Endothelial cell (in vitro differentiated cells): ENCODE results near the gene KRTAP19-6. TPM values are rescaled to one million over a fixed set of nuclear protein-coding genes. Genes with fewer than 3 reads are reported as not detected.

Experiments
- DNase-seq: peaks from one replicate; pipeline ENCODE4 v3.0.0; 2021; ENCODE audit warnings: low spot score
- H3K27ac Mint-ChIP-seq: one replicate; pipeline ENCODE4 v1.8.0; 2021; ENCODE audit warnings: mixed read lengths, inconsistent platforms; ENCODE audit not compliant: unreplicated experiment
- H3K27me3 Mint-ChIP-seq: one replicate; pipeline ENCODE4 v1.8.0; 2021; ENCODE audit warnings: mild to moderate bottlenecking, moderate library complexity, mixed read lengths, inconsistent platforms; ENCODE audit not compliant: unreplicated experiment
- H3K36me3 Mint-ChIP-seq: one replicate; pipeline ENCODE4 v1.8.0; 2021; ENCODE audit warnings: mild to moderate bottlenecking, low read depth, mixed read lengths, inconsistent platforms; ENCODE audit not compliant: unreplicated experiment
- H3K4me1 Mint-ChIP-seq: one replicate; pipeline ENCODE4 v1.8.0; 2021; ENCODE audit warnings: mild to moderate bottlenecking, mixed read lengths, inconsistent platforms; ENCODE audit not compliant: unreplicated experiment
- H3K4me3 Mint-ChIP-seq: one replicate; pipeline ENCODE4 v1.8.0; 2021; ENCODE audit warnings: mild to moderate bottlenecking, mixed read lengths, inconsistent platforms; ENCODE audit not compliant: unreplicated experiment
- H3K9me3 Mint-ChIP-seq: one replicate; pipeline ENCODE4 v1.8.0; 2021; ENCODE audit warnings: mixed read lengths, inconsistent platforms; ENCODE audit not compliant: unreplicated experiment
- total RNA-seq: library from RNA; stranded (reverse); fragmentation: NEBNext Ultra II Directional; extraction: Animal tissue kit (Norgen Biotek cat#: 25700); gene quantifications from one replicate; pipeline ENCODE4 v1.2.1, GENCODE V29; 2021; ENCODE audit not compliant: unreplicated experiment
- TF ChIP-seq, protein P1 (sequence below): fragments of 200-600 bp; sonication (generic); IDR thresholded peaks from one replicate; pipeline ENCODE4 v1.5.0; 2021; ENCODE audit warnings: antibody characterized with exemption; ENCODE audit not compliant: unreplicated experiment

Gene KRTAP19-6
- total RNA-seq, 1 donor from 2014 or later = not detected

DNA sequence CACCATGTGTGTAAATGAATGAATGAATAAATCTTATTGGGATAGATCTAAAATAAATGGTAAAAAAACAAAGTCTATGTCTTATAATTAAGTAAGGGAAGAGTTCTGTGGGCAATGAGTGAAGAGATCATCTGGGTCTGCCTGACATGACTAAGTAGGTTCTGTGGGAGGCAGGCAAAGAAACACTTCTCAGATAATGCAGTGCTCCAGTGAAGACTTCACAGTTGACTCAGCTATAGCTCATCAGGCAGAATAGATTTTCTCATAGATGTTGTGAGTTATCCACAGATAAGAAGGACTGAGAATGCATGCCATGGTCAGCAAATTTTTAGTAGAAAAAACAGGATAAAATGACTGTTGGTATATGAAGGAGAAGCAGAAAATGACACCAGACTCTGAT is 36.1 kb upstream of the KRTAP19-6 start:
- Mint-ChIP-seq H3K4me3 (no peak overlapping the region), H3K36me3 (no peaks in the 10 kb centered on the region), H3K9me3 (no peaks in the 10 kb centered on the region), H3K27ac (no peak overlapping the region), H3K4me1 (peaks cover 8% of the 10 kb centered on the region), H3K27me3 (no peaks in the 10 kb centered on the region)
- DNase-seq = no peak
- TF ChIP-seq, protein P1, sequence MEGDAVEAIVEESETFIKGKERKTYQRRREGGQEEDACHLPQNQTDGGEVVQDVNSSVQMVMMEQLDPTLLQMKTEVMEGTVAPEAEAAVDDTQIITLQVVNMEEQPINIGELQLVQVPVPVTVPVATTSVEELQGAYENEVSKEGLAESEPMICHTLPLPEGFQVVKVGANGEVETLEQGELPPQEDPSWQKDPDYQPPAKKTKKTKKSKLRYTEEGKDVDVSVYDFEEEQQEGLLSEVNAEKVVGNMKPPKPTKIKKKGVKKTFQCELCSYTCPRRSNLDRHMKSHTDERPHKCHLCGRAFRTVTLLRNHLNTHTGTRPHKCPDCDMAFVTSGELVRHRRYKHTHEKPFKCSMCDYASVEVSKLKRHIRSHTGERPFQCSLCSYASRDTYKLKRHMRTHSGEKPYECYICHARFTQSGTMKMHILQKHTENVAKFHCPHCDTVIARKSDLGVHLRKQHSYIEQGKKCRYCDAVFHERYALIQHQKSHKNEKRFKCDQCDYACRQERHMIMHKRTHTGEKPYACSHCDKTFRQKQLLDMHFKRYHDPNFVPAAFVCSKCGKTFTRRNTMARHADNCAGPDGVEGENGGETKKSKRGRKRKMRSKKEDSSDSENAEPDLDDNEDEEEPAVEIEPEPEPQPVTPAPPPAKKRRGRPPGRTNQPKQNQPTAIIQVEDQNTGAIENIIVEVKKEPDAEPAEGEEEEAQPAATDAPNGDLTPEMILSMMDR = no peak

DNA sequence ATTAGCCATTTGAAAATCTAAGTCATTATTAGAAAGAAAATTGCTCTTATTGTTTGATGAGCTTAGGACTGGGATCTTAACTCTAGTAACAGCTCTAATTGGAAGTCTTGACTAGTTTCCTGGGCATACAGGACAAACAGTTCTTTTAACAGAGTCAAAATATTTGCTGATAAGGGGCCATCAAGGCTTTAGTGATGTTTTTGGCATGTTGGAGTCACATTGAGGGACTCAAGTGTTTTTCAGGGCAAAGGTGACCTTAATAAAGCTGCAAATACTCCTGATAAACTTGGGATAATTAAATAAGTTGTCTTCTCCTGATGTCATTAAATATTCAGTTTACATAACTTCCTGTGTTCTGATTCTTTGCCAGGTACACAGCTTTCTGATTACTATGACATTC is 26.0 kb upstream of the KRTAP19-6 start:
- TF ChIP-seq, protein P1 = no peak
- Mint-ChIP-seq H3K27ac (no peak overlapping the region), H3K9me3 (no peaks in the 10 kb centered on the region), H3K27me3 (no peaks in the 10 kb centered on the region), H3K4me3 (no peak overlapping the region), H3K36me3 (no peaks in the 10 kb centered on the region), H3K4me1 (no peaks in the 10 kb centered on the region)
- no peak for DNase-seq

DNA sequence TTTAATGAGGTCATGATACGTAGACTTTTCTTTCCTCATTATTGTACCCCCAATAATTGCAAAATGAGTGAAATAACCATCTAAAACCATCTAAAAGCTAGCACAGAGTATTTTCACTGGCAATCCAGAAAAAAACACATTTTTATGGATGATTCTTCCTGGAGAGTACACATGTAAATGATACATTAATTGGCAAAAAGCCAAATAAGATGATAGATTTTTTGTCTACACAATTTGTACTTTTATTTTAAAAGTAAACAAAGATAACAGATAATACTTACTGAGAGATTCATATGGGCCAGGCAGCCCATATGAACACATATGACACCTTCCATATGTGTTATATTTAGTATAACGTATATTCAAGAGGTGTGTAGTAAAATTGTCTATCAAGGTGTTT is 22.0 kb upstream of the KRTAP19-6 start:
- Mint-ChIP-seq H3K27me3 (peaks cover 2% of the 10 kb centered on the region), H3K36me3 (no peaks in the 10 kb centered on the region), H3K27ac (no peak overlapping the region), H3K4me1 (peaks cover 7% of the 10 kb centered on the region), H3K4me3 (no peak overlapping the region), H3K9me3 (no peaks in the 10 kb centered on the region)
- DNase-seq = no peak
- TF ChIP-seq, protein P1 = no peak

DNA sequence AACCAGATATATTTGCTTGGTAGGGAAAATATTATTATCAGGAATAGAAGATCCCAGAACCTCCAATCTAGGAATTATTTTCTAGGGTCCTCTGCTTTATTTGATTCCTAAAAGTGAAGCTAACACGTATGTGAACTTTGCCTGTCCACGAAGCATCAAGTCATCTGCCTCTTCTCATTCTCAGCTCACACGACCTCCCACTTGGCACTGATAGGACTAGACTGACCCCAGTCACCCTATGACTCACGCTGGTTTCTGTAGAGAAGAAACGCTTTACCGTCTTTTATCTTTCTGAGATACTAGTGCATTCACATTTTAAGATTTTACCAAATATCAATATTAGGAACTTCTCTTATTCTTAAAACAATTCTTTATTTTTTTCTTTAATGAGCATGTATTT is 21.4 kb upstream of the KRTAP19-6 start:
- Mint-ChIP-seq H3K9me3 (no peaks in the 10 kb centered on the region), H3K27ac (no peak overlapping the region), H3K4me1 (peaks cover 7% of the 10 kb centered on the region), H3K36me3 (no peaks in the 10 kb centered on the region), H3K4me3 (no peak overlapping the region), H3K27me3 (peaks cover 2% of the 10 kb centered on the region)
- no peak for DNase-seq
- TF ChIP-seq, protein P1 = no peak

DNA sequence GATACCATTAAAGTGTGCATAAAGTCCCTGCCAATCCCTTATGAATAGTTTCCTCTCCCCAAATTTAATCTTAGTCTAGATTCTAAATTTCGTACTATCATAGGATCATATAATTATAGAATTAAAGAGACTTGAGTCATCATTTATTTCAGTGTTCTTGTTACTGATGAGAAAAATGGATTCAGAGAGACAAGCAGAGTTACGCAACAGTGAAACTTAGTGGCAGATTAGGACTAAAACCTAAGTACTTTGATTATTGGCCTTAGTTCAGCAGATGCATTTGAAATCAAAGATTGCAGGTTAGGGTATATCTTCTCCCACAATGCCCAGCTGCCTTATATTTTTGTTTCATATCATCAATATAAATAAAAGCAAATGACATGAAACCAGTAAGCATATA is 20.3 kb upstream of the KRTAP19-6 start:
- H3K27me3 Mint-ChIP-seq = peaks cover 2% of the 10 kb centered on the region
- H3K4me1 Mint-ChIP-seq = peaks cover 7% of the 10 kb centered on the region
- no peak overlapping the region for H3K27ac Mint-ChIP-seq
- H3K36me3 Mint-ChIP-seq = no peaks in the 10 kb centered on the region
- TF ChIP-seq, protein P1 = no peak
- DNase-seq = no peak
- H3K9me3 Mint-ChIP-seq = no peaks in the 10 kb centered on the region
- no peak overlapping the region for H3K4me3 Mint-ChIP-seq
